Metanephros (tissue), 2 donors: ENCODE results near the gene AKIRIN1. TPM values are rescaled to one million over a fixed set of nuclear protein-coding genes. Genes with fewer than 3 reads are reported as not detected.

Experiments
- small RNA-seq: library from RNA; depleted of rRNA; stranded (forward); fragments of <200 nt; gene quantifications from one replicate; pipeline ENCODE3, GENCODE V24; 2014; ENCODE audit warnings: low replicate concordance
- total RNA-seq: library from RNA; depleted of rRNA; stranded (reverse); fragments of >200 nt; gene quantifications from one replicate; pipeline ENCODE4 v1.2.3, GENCODE V29; 2014

Gene AKIRIN1, protein sequence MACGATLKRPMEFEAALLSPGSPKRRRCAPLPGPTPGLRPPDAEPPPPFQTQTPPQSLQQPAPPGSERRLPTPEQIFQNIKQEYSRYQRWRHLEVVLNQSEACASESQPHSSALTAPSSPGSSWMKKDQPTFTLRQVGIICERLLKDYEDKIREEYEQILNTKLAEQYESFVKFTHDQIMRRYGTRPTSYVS
- total RNA-seq: 60.7 TPM

DNA sequence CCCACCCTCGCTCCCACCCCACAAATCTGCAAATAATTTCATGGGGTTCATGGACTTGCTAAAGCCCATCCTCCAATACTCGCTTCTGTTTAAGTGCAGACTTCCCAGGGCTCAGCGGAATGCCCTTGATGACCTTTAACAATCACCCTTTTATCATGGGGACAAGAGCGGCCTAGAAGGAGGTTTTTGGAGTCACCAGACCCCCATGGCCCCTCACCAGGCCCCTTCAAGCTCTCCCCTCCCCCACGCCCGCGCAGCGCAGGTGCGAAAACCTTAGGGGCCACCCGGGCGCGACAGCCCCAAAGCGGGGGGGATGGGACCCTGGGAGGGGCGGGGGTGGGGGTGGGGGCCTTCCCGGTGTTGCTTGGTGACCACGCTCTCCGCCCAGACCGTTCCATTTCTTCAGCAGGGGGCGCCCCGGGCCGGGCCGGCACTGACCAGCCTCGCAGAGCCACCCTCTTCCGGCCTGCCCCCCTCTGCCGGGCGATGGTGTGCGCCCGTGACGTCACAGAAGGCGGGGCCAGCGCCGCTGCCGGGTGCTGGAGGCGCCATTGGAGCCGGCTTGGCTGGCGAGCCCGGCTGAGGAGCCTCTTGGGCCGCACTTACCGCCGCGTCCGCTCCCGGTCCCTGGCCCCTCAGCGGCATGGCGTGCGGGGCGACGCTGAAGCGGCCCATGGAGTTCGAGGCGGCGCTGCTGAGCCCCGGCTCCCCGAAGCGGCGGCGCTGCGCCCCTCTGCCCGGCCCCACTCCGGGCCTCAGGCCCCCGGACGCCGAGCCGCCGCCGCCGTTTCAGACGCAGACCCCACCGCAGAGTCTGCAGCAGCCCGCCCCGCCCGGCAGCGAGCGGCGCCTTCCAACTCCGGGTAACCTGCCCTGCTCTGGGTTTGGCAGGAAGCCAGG lies at the start of gene AKIRIN1:
AKIRIN1 (plus strand) TSS at position 539 of the 900 bp plus-strand sequence; CDS start at position 644, 105 bp downstream.

DNA sequence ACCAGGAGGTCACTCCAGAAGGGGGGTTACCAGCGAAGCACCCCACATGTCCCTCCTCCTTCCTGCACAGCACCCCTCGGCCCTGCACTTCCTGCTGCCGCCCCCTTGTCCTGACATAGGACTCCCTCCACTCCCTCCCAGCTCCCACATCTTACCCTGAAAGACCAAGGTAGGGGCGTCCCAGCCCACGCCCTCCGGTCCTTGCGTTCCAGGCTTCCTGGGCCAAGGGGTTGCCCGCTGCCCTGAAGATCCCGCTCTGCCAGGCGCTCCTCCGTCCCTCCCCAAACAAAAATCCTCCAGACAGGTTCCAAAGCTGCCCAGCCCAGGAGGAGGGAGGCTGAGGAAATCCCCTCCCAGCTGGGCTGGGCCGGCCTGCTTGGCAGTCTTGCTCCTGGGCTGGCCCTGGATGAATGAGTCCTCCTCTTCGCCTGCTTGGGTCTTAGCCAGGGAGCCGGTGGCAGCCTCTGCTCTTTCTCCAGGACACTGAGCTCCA lies 49.5 kb upstream of the AKIRIN1 start, which contains the start of gene RHBDL2:
RHBDL2 (minus strand) TSS at position 304 of the 493 bp plus-strand sequence. CDS start 22,618 bp downstream, outside the sequence.

GRCh38 chr1:39026051-39026865 lies 35.2 kb downstream of the AKIRIN1 start, which contains the start of gene NDUFS5:
NDUFS5 (plus strand) TSS chr1:39026350; CDS start chr1:39028725, 2,375 bp downstream.

Small RNAs within 50 kb of the gene (small RNA-seq; reads per million reads assigned to genes)
- gene RF00019: not detected

Other genes with a start within 250 kb of the AKIRIN1 start
- gene RRAGC, start 131.5 kb upstream of the AKIRIN1 start, total RNA-seq: 23.1 TPM
- 8.4 TPM for gene MYCBP, start 117.9 kb upstream of the AKIRIN1 start, total RNA-seq
- not detected for gene GJA9, start 109.7 kb upstream of the AKIRIN1 start, total RNA-seq
- gene RHBDL2, start 49.4 kb upstream of the AKIRIN1 start, total RNA-seq: 1.5 TPM
- 214 TPM for gene NDUFS5, start 35.1 kb downstream of the AKIRIN1 start, total RNA-seq
- gene MACF1, start 213.4 kb downstream of the AKIRIN1 start, total RNA-seq: 340 TPM